SK-N-SH (cell line): ENCODE measurements around the gene LSM10. TPM values are rescaled to one million over a fixed set of nuclear protein-coding genes. Genes with fewer than 3 reads are reported as not detected.

Experiments used
- CTCF ChIA-PET: fragments of 300-600, 350-600 bp; formaldehyde crosslinking; extraction: SDS; loops from one replicate; lab custom pipeline; 2021; lab: Yijun Ruan, JAX
- POLR2A ChIA-PET: fragments of 350-600 bp; sonication (Branson Sonifier 250); formaldehyde crosslinking; extraction: SDS; loops from one replicate; lab custom pipeline; 2020; ENCODE audit warnings: antibody characterized with exemption, inconsistent platforms; lab: Yijun Ruan, JAX
- DNase-seq: peaks from one replicate; pipeline ENCODE4 v3.0.0; 2012
- H2AFZ ChIP-seq: fragments of 200-600 bp; sonication (generic); 2 replicates; pipeline ENCODE4 v1.8.1; 2016; ENCODE audit warnings: antibody characterized with exemption, mild to moderate bottlenecking, low read depth
- H3F3A ChIP-seq: fragments of 200-600 bp; sonication (generic); replicated peaks from 2 replicates; pipeline ENCODE3; 2016; ENCODE audit warnings: antibody characterized with exemption, mild to moderate bottlenecking; ENCODE audit not compliant: insufficient read depth
- H3K27ac ChIP-seq, 2 experiments: fragments of 200-500 bp in 1 of 2; fragments of 200-600 bp in 1 of 2; sonication (Bioruptor generic) in 1 of 2; sonication (generic), shearing (Covaris generic) in 1 of 2; 2 replicates each; pipeline versions ENCODE4 v1.5.1 to v1.6.1; 2014 to 2016; ENCODE audit warnings: low read depth in 2 of 2, inconsistent platforms in 1 of 2, low read length in 1 of 2, mild to moderate bottlenecking in 1 of 2, mixed read lengths in 1 of 2
- H3K27me3 ChIP-seq: fragments of 200-600 bp; sonication (generic), shearing (Covaris generic); 2 replicates; pipeline ENCODE4 v1.6.1; 2016; ENCODE audit warnings: mixed run types; ENCODE audit not compliant: insufficient read depth
- H3K36me3 ChIP-seq, 2 experiments: fragments of 200-500 bp in 1 of 2; fragments of 200-600 bp in 1 of 2; sonication (Bioruptor generic) in 1 of 2; sonication (generic) in 1 of 2; replicated peaks in 1 of 2; 2 replicates each; pipeline versions ENCODE3 to v1.5.1; 2014 to 2016; ENCODE audit warnings: low read length in 1 of 2, mild to moderate bottlenecking in 1 of 2; ENCODE audit not compliant: insufficient read depth in 2 of 2, control insufficient read depth in 1 of 2
- H3K4me1 ChIP-seq, 2 experiments: fragments of 200-500 bp in 1 of 2; fragments of 200-600 bp in 1 of 2; sonication (Bioruptor generic) in 1 of 2; sonication (generic), shearing (Covaris generic) in 1 of 2; 2 replicates each; pipeline versions ENCODE4 v1.5.1 to v1.6.1; 2014 to 2016; ENCODE audit warnings: low read depth in 1 of 2, low read length in 1 of 2, mixed run types in 1 of 2; ENCODE audit not compliant: insufficient read depth in 2 of 2, control insufficient read depth in 1 of 2
- H3K4me2 ChIP-seq: fragments of 200-600 bp; sonication (generic), shearing (Covaris generic); 2 replicates; pipeline ENCODE4 v1.6.1; 2017; ENCODE audit warnings: mixed run types
- H3K4me3 ChIP-seq, 2 experiments: fragments of 200-500 bp in 1 of 2; fragments of 200-600 bp in 1 of 2; sonication (Bioruptor generic) in 1 of 2; sonication (generic), shearing (Covaris generic) in 1 of 2; 2 replicates each; pipeline versions ENCODE4 v1.5.1 to v1.8.1; 2014 to 2016; ENCODE audit warnings: low read depth in 2 of 2, inconsistent platforms in 1 of 2, low read length in 1 of 2, mild to moderate bottlenecking in 1 of 2, mixed read lengths in 1 of 2, moderate library complexity in 1 of 2
- H3K79me2 ChIP-seq: fragments of 200-600 bp; sonication (generic); 2 replicates; pipeline ENCODE4 v1.8.1; 2017; ENCODE audit warnings: mild to moderate bottlenecking; ENCODE audit not compliant: insufficient read depth
- H3K9ac ChIP-seq: fragments of 200-600 bp; sonication (generic); 2 replicates; pipeline ENCODE4 v1.6.1; 2017; ENCODE audit warnings: mixed run types
- H3K9me2 ChIP-seq: fragments of 200-600 bp; sonication (generic); 2 replicates; pipeline ENCODE4 v1.6.1; 2017; ENCODE audit warnings: mixed run types
- H3K9me3 ChIP-seq: fragments of 200-600 bp; sonication (generic); 2 replicates; pipeline ENCODE4 v1.6.1; 2017; ENCODE audit warnings: mixed run types, mild to moderate bottlenecking, moderate library complexity
- H4K20me1 ChIP-seq: fragments of 200-600 bp; sonication (generic); 2 replicates; pipeline ENCODE4 v1.6.1; 2017; ENCODE audit warnings: mild to moderate bottlenecking, mixed run types; ENCODE audit not compliant: insufficient read depth
- CHD2 ChIP-seq: fragments of 150-350 bp; IDR thresholded peaks from 2 replicates; pipeline ENCODE4 v1.6.1; 2018; ENCODE audit warnings: low read length; ENCODE audit not compliant: partially characterized antibody
- CTCF ChIP-seq: fragments of 200-600 bp; sonication (generic); IDR thresholded peaks from 2 replicates; pipeline ENCODE4 v1.6.1; 2017; ENCODE audit warnings: antibody characterized with exemption, mild to moderate bottlenecking, moderate library complexity
- ELF1 ChIP-seq: IDR thresholded peaks from 2 replicates; pipeline ENCODE4 v1.4.0; 2012
- EZH2phosphoT487 ChIP-seq: fragments of 200-600 bp; sonication (generic); IDR thresholded peaks from 2 replicates; pipeline ENCODE4 v1.6.1; 2017; ENCODE audit warnings: low read depth, mixed run types, mild to moderate bottlenecking, antibody characterized with exemption, moderate library complexity, borderline replicate concordance
- FOSL2 ChIP-seq: IDR thresholded peaks from 2 replicates; pipeline ENCODE4 v1.4.0; 2012; ENCODE audit warnings: low read depth, mild to moderate bottlenecking, moderate library complexity, borderline replicate concordance
- FOXJ3 ChIP-seq: sonication (generic); formaldehyde crosslinking; IDR thresholded peaks from 2 replicates; pipeline ENCODE4 v1.5.1; 2020; ENCODE audit warnings: mild to moderate bottlenecking, missing genetic modification reagents
- GABPA ChIP-seq: IDR thresholded peaks from 2 replicates; pipeline ENCODE4 v1.4.0; 2012; ENCODE audit warnings: low read depth, mild to moderate bottlenecking
- JUND ChIP-seq: IDR thresholded peaks from 2 replicates; pipeline ENCODE4 v1.4.0; 2012
- MAX ChIP-seq: IDR thresholded peaks from 2 replicates; pipeline ENCODE4 v1.4.0; 2012; ENCODE audit warnings: low read depth
- MEF2A ChIP-seq: IDR thresholded peaks from 2 replicates; pipeline ENCODE4 v1.4.0; 2012; ENCODE audit warnings: low read depth, borderline replicate concordance
- MXI1 ChIP-seq: IDR thresholded peaks from 2 replicates; pipeline ENCODE4 v1.6.1; 2012; ENCODE audit warnings: mild to moderate bottlenecking, low read depth, low read length, improper control_type of control experiment
- NRF1 ChIP-seq: IDR thresholded peaks from 2 replicates; pipeline ENCODE4 v1.6.1; 2012; ENCODE audit warnings: low read depth, mild to moderate bottlenecking, low read length
- POLR2AphosphoS5 ChIP-seq: IDR thresholded peaks from 2 replicates; pipeline ENCODE4 v1.6.1; 2012; ENCODE audit warnings: low read depth, low read length
- RAD21 ChIP-seq: IDR thresholded peaks from 2 replicates; pipeline ENCODE4 v1.6.1; 2012; ENCODE audit warnings: mild to moderate bottlenecking, low read length
- RCOR1 ChIP-seq: fragments of 150-350 bp; IDR thresholded peaks from 2 replicates; pipeline ENCODE4 v1.6.1; 2017; ENCODE audit warnings: antibody characterized with exemption, low read length
- RFX5 ChIP-seq: IDR thresholded peaks from 2 replicates; pipeline ENCODE4 v1.6.1; 2012; ENCODE audit warnings: mild to moderate bottlenecking, improper control_type of control experiment, low read length
- RXRA ChIP-seq: IDR thresholded peaks from 2 replicates; pipeline ENCODE4 v1.4.0; 2012; ENCODE audit warnings: low read depth, mild to moderate bottlenecking, borderline replicate concordance
- SIN3A ChIP-seq: IDR thresholded peaks from 2 replicates; pipeline ENCODE4 v1.6.1; 2012; ENCODE audit warnings: low read depth, mild to moderate bottlenecking, low read length, moderate library complexity, borderline replicate concordance
- SMC3 ChIP-seq: IDR thresholded peaks from 2 replicates; pipeline ENCODE4 v1.6.1; 2012; ENCODE audit warnings: low read depth, low read length, improper control_type of control experiment
- TCF12 ChIP-seq: IDR thresholded peaks from 2 replicates; pipeline ENCODE4 v1.4.0; 2012
- USF1 ChIP-seq: IDR thresholded peaks from 2 replicates; pipeline ENCODE4 v1.4.0; 2012; ENCODE audit warnings: low read depth, borderline replicate concordance
- YY1 ChIP-seq: IDR thresholded peaks from 2 replicates; pipeline ENCODE4 v1.4.0; 2012; ENCODE audit warnings: low read depth, mild to moderate bottlenecking
- WGBS: methylation state at CpG from one replicate; pipeline ENCODE4 v1.1.6; 2017; ENCODE audit warnings: low lambda C conversion rate; 5-methylcytosine and 5-hydroxymethylcytosine counted together
- polyA plus RNA-seq, 3 experiments: library from polyadenylated mRNA; depleted of rRNA; stranded (reverse); fragments of >200 nt; gene quantifications; 2 replicates each; pipeline ENCODE4 v1.2.3, GENCODE V29; 2012

LSM10 gene
- polyA plus RNA-seq, 1 of the 3 experiments (the other 2 are of a cell fraction): 96.8 TPM

- POLR2A ChIA-PET: interaction anchor here (1.1 kb wide), 1 partner anchor 16 kb away, joined by 3 read pairs; no protein-coding TSS in a partner anchor
- H4K20me1 ChIP-seq: no peaks in the 10 kb centered on the region
- no peaks in the 10 kb centered on the region for H3K9me3 ChIP-seq
- TF ChIP-seq TCF12 (no peak), MAX (no peak), ELF1 (no peak), MXI1 (no peak), FOSL2 (no peak), SMC3 (no peak), JUND (no peak), USF1 (no peak), GABPA (no peak)
- TF ChIP-seq, all 33 proteins: peak for 0
- no peak for DNase-seq
- Histone ChIP-seq H3K9me2 (no peaks in the 10 kb centered on the region), H3K27me3 (no peaks in the 10 kb centered on the region), H3K27ac (peak overlapping the region in 1 of 2 experiments; percentile 41; a peak in 1 of 4 replicates), H3K9ac (no peak overlapping the region), H3K4me3 (no peak overlapping the region), H3K4me1 (peaks cover 24 to 51% of the 10 kb centered on the region in 2 experiments), H2AFZ (no peak overlapping the region), H3K36me3 (peaks cover 0 to 43% of the 10 kb centered on the region in 2 experiments), H3K79me2 (peaks cover 99% of the 10 kb centered on the region), H3K4me2 (no peak overlapping the region), H3F3A (peaks cover 29% of the 10 kb centered on the region)
- CTCF ChIA-PET: interaction anchor here (0.8 to 6.2 kb wide), 16 partner anchors 8 to 233 kb away, joined by 3 to 103 read pairs (median 8); partner anchors contain the start of genes LSM10, STK40 and TRAPPC3
- 95% methylated on average over 4 of the region's 4 CpGs for WGBS
Measured at GRCh38 chr1:36367798-36368197, 29.9 kb downstream of the LSM10 start.

GRCh38 chr1:36367066-36367465, 30.6 kb downstream of the LSM10 start:
- no peaks in the 10 kb centered on the region for H3K27me3 ChIP-seq
- ChIA-PET POLR2A (interaction anchor here (1.0 to 1.1 kb wide), 2 partner anchors 15 to 19 kb away, joined by 3 read pairs; no protein-coding TSS in a partner anchor), CTCF (interaction anchor here (0.6 to 6.2 kb wide), 15 partner anchors 8 to 233 kb away, joined by 3 to 103 read pairs (median 4); partner anchors contain the start of genes STK40 and TRAPPC3)
- no peak overlapping the region for H3K4me2 ChIP-seq
- H3K9me2 ChIP-seq: no peaks in the 10 kb centered on the region
- H4K20me1 ChIP-seq: no peaks in the 10 kb centered on the region
- no peak overlapping the region for H2AFZ ChIP-seq
- H3K36me3 ChIP-seq: peaks cover 5 to 50% of the 10 kb centered on the region in 2 experiments
- H3K9ac ChIP-seq: no peak overlapping the region
- peaks cover 20 to 43% of the 10 kb centered on the region in 2 experiments for H3K4me1 ChIP-seq
- H3K27ac ChIP-seq: no peak overlapping the region; a peak in 2 of 4 replicates
- 96% methylated on average over 4 of the region's 5 CpGs for WGBS
- DNase-seq: no peak
- H3K4me3 ChIP-seq: no peak overlapping the region
- no peaks in the 10 kb centered on the region for H3K9me3 ChIP-seq
- H3F3A ChIP-seq: peaks cover 22% of the 10 kb centered on the region
- peaks cover 99% of the 10 kb centered on the region for H3K79me2 ChIP-seq
- no peak for TF ChIP-seq NRF1
- TF ChIP-seq CHD2: no peak
- TF ChIP-seq SIN3A: no peak
- no peak for TF ChIP-seq YY1
- TF ChIP-seq RCOR1: no peak
- TF ChIP-seq RAD21: no peak
- TF ChIP-seq FOXJ3 (CRISPR knock-in tag): no peak
- TF ChIP-seq CTCF: no peak
- TF ChIP-seq ELF1: no peak
- no peak for TF ChIP-seq EZH2phosphoT487
- no peak for TF ChIP-seq MEF2A
- no peak for TF ChIP-seq POLR2AphosphoS5
- no peak for TF ChIP-seq JUND
- no peak for TF ChIP-seq RXRA
- TF ChIP-seq GABPA: no peak
- TF ChIP-seq USF1: no peak
- no peak for TF ChIP-seq RFX5
